Activated CD4-positive, alpha-beta memory T cell treated with anti-CD3 and anti-CD28 coated beads for 36 hours (primary cell): Measurements from ENCODE around the gene CTIF. TPM values are rescaled to one million over a fixed set of nuclear protein-coding genes. Genes with fewer than 3 reads are reported as not detected.

ENCODE experiments used
- microRNA-seq: library from miRNA; unstranded; fragments of <30 nt; microRNA quantifications from one replicate; pipeline ENCODE4 v1.2.0, GENCODE V29; 2022; ENCODE audit warnings: borderline number of aligned reads, borderline microRNAs expressed, borderline replicate concordance
- total RNA-seq, 2 experiments: library from RNA; stranded (reverse); gene quantifications; one replicate each; pipeline ENCODE4 v1.2.3, GENCODE V29; 2021

Gene CTIF
- total RNA-seq, 2 experiments from 2014 or later: 4.6 to 5.8 TPM

Small RNA genes lying within 50 kb of the gene (microRNA-seq; reads per million reads assigned to microRNA genes)
- not detected for gene MIR4743

Other genes with a start within 250 kb of the CTIF start
- under 1 TPM in 1 of 2 experiments, not detected in 1; 0.05 TPM for gene ZBTB7C, start 129.6 kb upstream of the CTIF start, total RNA-seq